ENCODE results near the gene IL13RA1. TPM values are rescaled to one million over a fixed set of nuclear protein-coding genes. Genes with fewer than 3 reads are reported as not detected.
"Not testable (repeated sequence)": the region's sequence is repeated elsewhere in the genome, so short reads cannot be mapped to it uniquely, and the experiment has no call there.

IL13RA1 gene
- total RNA-seq, 1 donor from 2014 or later, result 0.46 TPM

GRCh38 chrX:118717678-118718391, 9.6 kb upstream of the IL13RA1 start:
- DNase-seq (ENCODE audit: low spot score), result no peak
- no peaks in the 10 kb centered on the region for H3K36me3 Mint-ChIP-seq (ENCODE audit: low read depth)
- H3K27ac Mint-ChIP-seq, result no peak overlapping the region
- H3K9me3 Mint-ChIP-seq, result no peaks in the 10 kb centered on the region
- no peak overlapping the region for H3K4me3 Mint-ChIP-seq (ENCODE audit: low read depth)
- intact Hi-C loops (cut with micrococcal nuclease), result no loop called here
- no peaks in the 10 kb centered on the region for H3K4me1 Mint-ChIP-seq (ENCODE audit: low read depth)
- H3K27me3 Mint-ChIP-seq (ENCODE audit: low read depth), result peaks cover 3% of the 10 kb centered on the region

DNA sequence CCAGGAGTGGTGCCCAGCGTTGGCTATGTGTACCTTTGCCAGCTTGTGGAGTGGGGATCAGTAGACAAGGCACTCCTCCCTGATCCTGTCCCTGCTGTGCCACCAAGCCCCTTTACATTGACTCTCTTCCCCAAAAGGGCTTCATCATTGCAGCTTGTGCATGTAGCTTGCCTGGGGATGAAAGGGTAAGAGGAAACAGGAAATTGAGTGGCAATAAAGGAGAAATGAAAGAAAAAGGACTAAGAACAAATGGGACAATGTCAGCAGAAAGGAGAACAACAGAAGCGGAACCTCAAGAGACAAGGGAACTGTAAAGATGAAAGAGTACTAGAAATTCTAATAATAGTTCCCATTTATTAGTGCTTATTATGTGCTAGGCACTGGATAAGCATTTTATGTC, 8.7 kb upstream of the IL13RA1 start:
- Mint-ChIP-seq H3K9me3 (no peaks in the 10 kb centered on the region), H3K36me3 (ENCODE audit: low read depth) (no peaks in the 10 kb centered on the region), H3K27ac (no peak overlapping the region), H3K27me3 (ENCODE audit: low read depth) (peaks cover 3% of the 10 kb centered on the region), H3K4me1 (ENCODE audit: low read depth) (no peaks in the 10 kb centered on the region), H3K4me3 (ENCODE audit: low read depth) (no peak overlapping the region)
- DNase-seq (ENCODE audit: low spot score), result no peak
- intact Hi-C loops (cut with micrococcal nuclease), result no loop called here

DNA sequence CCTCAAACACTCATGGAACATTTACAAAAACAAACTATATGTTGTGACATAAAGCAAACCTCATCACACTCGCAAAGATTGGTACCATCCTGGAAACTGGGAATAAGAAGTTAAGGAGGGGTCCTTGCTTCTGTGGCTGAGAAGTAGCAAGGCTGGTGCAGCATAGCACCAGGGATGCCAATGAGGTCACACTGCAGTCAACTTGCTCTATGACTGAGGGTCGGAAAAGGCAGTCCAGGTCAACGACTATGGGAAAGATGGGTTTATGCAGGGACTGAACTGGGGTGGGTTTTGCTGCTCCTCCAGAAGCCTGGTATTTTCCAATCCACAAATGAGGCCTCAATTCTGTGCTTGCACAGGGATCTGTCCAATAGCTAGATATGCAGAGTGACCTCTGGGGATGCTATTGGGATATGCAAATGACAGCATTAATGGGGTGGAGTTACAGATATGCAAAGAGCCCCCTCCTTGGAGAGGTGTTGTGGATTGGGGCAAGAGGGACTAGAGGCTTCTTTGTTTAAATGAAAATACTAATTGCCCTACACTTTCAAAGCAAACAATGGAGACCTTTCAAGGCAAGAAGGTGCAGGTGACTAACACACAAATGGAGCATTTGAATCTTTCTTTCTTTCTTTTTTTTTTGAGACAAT, 7.2 kb upstream of the IL13RA1 start:
- H3K4me3 Mint-ChIP-seq (ENCODE audit: low read depth), result no peak overlapping the region
- no peak for DNase-seq (ENCODE audit: low spot score)
- no peak overlapping the region for H3K27ac Mint-ChIP-seq
- H3K36me3 Mint-ChIP-seq (ENCODE audit: low read depth), result no peaks in the 10 kb centered on the region
- peaks cover 3% of the 10 kb centered on the region for H3K4me1 Mint-ChIP-seq (ENCODE audit: low read depth)
- peaks cover 6% of the 10 kb centered on the region for H3K27me3 Mint-ChIP-seq (ENCODE audit: low read depth)
- H3K9me3 Mint-ChIP-seq, result no peaks in the 10 kb centered on the region
- intact Hi-C loops (cut with micrococcal nuclease), result no loop called here

DNA sequence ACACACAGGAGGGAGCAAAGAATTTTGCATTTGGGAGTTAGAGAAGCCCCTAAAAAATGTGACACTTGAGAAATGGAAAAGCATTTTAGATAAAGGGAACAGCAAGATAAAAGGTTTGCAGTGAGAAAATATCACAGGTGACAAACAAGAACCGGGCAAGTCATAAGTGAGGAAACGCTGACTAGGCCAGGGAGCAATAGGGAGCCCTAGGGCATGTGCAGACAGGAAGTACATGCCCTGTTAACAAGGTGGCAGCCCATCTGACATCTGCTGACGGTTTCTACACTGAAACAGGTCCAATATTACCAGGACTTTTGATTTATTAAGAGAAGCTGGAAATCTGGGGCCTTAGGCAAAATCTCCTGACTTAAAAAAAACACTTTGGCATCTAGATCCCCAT, 4.0 kb upstream of the IL13RA1 start:
- Mint-ChIP-seq H3K4me3 (ENCODE audit: low read depth) (no peak overlapping the region), H3K36me3 (ENCODE audit: low read depth) (no peaks in the 10 kb centered on the region), H3K27ac (no peak overlapping the region), H3K9me3 (no peaks in the 10 kb centered on the region), H3K4me1 (ENCODE audit: low read depth) (peaks cover 6% of the 10 kb centered on the region), H3K27me3 (ENCODE audit: low read depth) (peaks cover 20% of the 10 kb centered on the region)
- DNase-seq (ENCODE audit: low spot score), result no peak
- intact Hi-C loops (cut with micrococcal nuclease), result no loop called here

DNA sequence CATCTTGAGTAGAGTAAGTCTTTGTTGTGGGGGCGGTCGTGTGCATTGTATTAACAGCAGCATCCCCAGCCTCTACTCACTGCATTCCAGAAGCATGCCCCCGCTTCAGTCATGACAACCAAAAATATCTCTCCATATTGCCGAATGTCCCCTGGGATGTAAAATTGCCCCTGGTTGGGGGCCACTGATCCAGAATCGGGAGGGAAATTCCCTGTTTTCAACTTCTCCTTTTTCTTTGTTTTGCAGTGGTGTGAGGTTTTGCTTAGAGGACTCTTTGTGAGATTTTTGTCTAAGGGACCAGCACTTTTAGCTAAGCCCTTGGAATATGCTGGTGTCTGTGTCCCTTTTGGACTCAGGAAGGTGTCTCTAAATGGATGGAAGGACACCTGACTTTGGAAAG, 3.0 kb upstream of the IL13RA1 start:
- H3K4me3 Mint-ChIP-seq (ENCODE audit: low read depth), result no peak overlapping the region
- H3K36me3 Mint-ChIP-seq (ENCODE audit: low read depth), result no peaks in the 10 kb centered on the region
- H3K27ac Mint-ChIP-seq, result no peak overlapping the region
- no peak for DNase-seq (ENCODE audit: low spot score)
- intact Hi-C loops (cut with micrococcal nuclease), result no loop called here
- no peaks in the 10 kb centered on the region for H3K9me3 Mint-ChIP-seq
- peaks cover 6% of the 10 kb centered on the region for H3K4me1 Mint-ChIP-seq (ENCODE audit: low read depth)
- H3K27me3 Mint-ChIP-seq (ENCODE audit: low read depth), result peaks cover 29% of the 10 kb centered on the region

- peaks cover 30% of the 10 kb centered on the region for H3K27me3 Mint-ChIP-seq (ENCODE audit: low read depth)
- H3K36me3 Mint-ChIP-seq (ENCODE audit: low read depth), result no peaks in the 10 kb centered on the region
- DNase-seq (ENCODE audit: low spot score), result no peak
- H3K4me1 Mint-ChIP-seq (ENCODE audit: low read depth), result peaks cover 6% of the 10 kb centered on the region
- no peaks in the 10 kb centered on the region for H3K9me3 Mint-ChIP-seq
- no peak overlapping the region for H3K4me3 Mint-ChIP-seq (ENCODE audit: low read depth)
- H3K27ac Mint-ChIP-seq, result no peak overlapping the region
- intact Hi-C loops (cut with micrococcal nuclease), result no loop called here
Measured at GRCh38 chrX:118724775-118725174, 2.6 kb upstream of the IL13RA1 start.

DNA sequence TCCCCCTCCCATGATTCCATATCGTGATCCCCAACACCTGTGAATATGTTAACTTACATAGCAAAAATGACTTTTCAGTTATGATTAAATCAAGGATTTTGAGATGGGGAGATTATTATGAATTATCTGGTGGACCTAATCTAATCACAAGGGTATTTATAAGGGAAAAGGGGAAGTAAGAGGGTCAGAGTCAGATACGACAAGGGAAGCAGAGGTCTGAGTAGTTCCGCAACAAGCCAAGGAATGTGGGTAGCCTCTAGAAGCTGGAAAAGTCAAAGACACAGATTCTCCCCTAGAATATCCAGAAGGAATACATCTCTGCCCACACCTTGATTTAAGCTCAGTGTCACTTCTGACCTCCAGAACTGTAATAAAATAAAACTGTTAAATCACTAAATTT, 1.0 kb upstream of the IL13RA1 start:
- Mint-ChIP-seq H3K9me3 (no peaks in the 10 kb centered on the region), H3K27me3 (ENCODE audit: low read depth) (peaks cover 35% of the 10 kb centered on the region), H3K27ac (no peak overlapping the region), H3K36me3 (ENCODE audit: low read depth) (no peaks in the 10 kb centered on the region), H3K4me3 (ENCODE audit: low read depth) (peak overlapping the region; percentile 7), H3K4me1 (ENCODE audit: low read depth) (peaks cover 6% of the 10 kb centered on the region)
- DNase-seq (ENCODE audit: low spot score), result no peak
- intact Hi-C loops (cut with micrococcal nuclease), result no loop called here

- intact Hi-C loops (cut with micrococcal nuclease), result no loop called here
- Mint-ChIP-seq H3K36me3 (ENCODE audit: low read depth) (no peaks in the 10 kb centered on the region), H3K27me3 (ENCODE audit: low read depth) (peaks cover 40% of the 10 kb centered on the region), H3K27ac (no peak overlapping the region), H3K4me1 (ENCODE audit: low read depth) (peaks cover 6% of the 10 kb centered on the region), H3K9me3 (no peaks in the 10 kb centered on the region), H3K4me3 (ENCODE audit: low read depth) (no peak overlapping the region)
- no peak for DNase-seq (ENCODE audit: low spot score)
Measured at GRCh38 chrX:118727686-118728339, 407 bp downstream of the IL13RA1 start.

GRCh38 chrX:118729042-118729652, 1.7 kb downstream of the IL13RA1 start:
- Mint-ChIP-seq H3K27me3 (ENCODE audit: low read depth) (peaks cover 40% of the 10 kb centered on the region), H3K4me3 (ENCODE audit: low read depth) (no peak overlapping the region), H3K36me3 (ENCODE audit: low read depth) (no peaks in the 10 kb centered on the region), H3K27ac (no peak overlapping the region), H3K9me3 (no peaks in the 10 kb centered on the region), H3K4me1 (ENCODE audit: low read depth) (peaks cover 6% of the 10 kb centered on the region)
- intact Hi-C loops (cut with micrococcal nuclease), result no loop called here
- DNase-seq (ENCODE audit: low spot score), result no peak

DNA sequence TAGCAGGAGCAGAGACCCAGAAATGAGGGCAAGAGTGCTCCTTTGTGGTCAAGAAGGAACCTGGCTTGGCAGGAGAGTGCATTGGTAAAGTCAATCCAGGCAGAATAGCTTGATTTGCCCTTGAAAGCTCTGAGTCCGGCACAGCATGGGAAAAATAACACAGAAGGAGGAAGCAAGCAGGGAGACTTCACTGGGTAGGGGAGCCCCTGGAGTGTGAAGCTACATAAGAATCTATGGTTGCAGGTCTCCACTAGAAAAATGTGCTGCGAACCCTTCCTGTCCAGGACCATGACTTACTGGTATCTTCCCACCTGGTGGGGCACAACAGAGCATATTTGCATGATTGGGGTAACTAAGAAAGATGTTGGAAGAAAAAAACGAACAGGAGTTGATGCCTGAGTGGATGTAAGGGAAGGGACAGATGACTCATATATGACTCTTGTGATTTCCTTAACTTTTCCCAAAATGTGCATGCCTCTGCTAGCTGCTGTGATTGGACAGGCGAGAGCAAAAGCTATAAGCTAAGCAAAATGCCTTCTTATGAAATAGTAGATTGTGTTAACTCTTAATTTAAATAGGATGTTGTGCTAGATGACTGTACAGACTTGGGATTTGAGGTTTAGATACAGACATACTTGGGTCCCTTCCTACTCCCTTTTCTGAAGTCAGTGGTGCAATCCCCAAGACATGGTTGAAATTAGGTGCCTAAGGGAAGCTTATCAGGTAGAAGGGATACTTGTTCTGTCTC, 3.3 kb downstream of the IL13RA1 start:
- intact Hi-C loops (cut with micrococcal nuclease), result no loop called here
- Mint-ChIP-seq H3K27me3 (ENCODE audit: low read depth) (peaks cover 38% of the 10 kb centered on the region), H3K9me3 (no peaks in the 10 kb centered on the region)

GRCh38 chrX:118732551-118732950, 5.1 kb downstream of the IL13RA1 start:
- H3K9me3 Mint-ChIP-seq, result not testable (repeated sequence)

More for the DNA sequence above, 3.3 kb downstream of the IL13RA1 start:
- Mint-ChIP-seq H3K4me3 (ENCODE audit: low read depth) (no peak overlapping the region), H3K36me3 (ENCODE audit: low read depth) (no peaks in the 10 kb centered on the region), H3K4me1 (ENCODE audit: low read depth) (peaks cover 7% of the 10 kb centered on the region), H3K27ac (no peak overlapping the region)
- no peak for DNase-seq (ENCODE audit: low spot score)

GRCh38 chrX:118734909-118735308, 7.5 kb downstream of the IL13RA1 start:
- no peak overlapping the region for H3K4me3 Mint-ChIP-seq (ENCODE audit: low read depth)
- no peaks in the 10 kb centered on the region for H3K36me3 Mint-ChIP-seq (ENCODE audit: low read depth)
- H3K27ac Mint-ChIP-seq, result no peak overlapping the region
- intact Hi-C loops (cut with micrococcal nuclease), result no loop called here
- H3K4me1 Mint-ChIP-seq (ENCODE audit: low read depth), result peaks cover 5% of the 10 kb centered on the region
- H3K9me3 Mint-ChIP-seq, result peaks cover 8% of the 10 kb centered on the region
- peaks cover 24% of the 10 kb centered on the region for H3K27me3 Mint-ChIP-seq (ENCODE audit: low read depth)
- DNase-seq (ENCODE audit: low spot score), result no peak

More at GRCh38 chrX:118732551-118732950, 5.1 kb downstream of the IL13RA1 start:
- H3K4me3 Mint-ChIP-seq (ENCODE audit: low read depth); intact Hi-C loops (cut with micrococcal nuclease); H3K36me3 Mint-ChIP-seq (ENCODE audit: low read depth); H3K4me1 Mint-ChIP-seq (ENCODE audit: low read depth); DNase-seq (ENCODE audit: low spot score); H3K27ac Mint-ChIP-seq: not testable (repeated sequence)
- peaks cover 38% of the 10 kb centered on the region for H3K27me3 Mint-ChIP-seq (ENCODE audit: low read depth)
